Dendritic cell treated with granulocyte-macrophage colony-stimulating factor and Interleukin-4, amounts not matched to agents 40 ng/mL and 50 ng/mL, for 4 days (primary cell): Measurements from ENCODE around the gene KLRF1.

Experiments
- H3K27ac Mint-ChIP-seq: one replicate; pipeline ENCODE4 v1.8.0; 2022; ENCODE audit warnings: mild to moderate bottlenecking, mixed read lengths
- H3K27me3 Mint-ChIP-seq: one replicate; pipeline ENCODE4 v1.8.0; 2022; ENCODE audit warnings: mild to moderate bottlenecking, mixed read lengths
- H3K36me3 Mint-ChIP-seq: one replicate; pipeline ENCODE4 v1.8.0; 2022; ENCODE audit warnings: low read depth, mixed read lengths
- H3K4me1 Mint-ChIP-seq: one replicate; pipeline ENCODE4 v1.8.0; 2022; ENCODE audit warnings: low read depth, mixed read lengths
- H3K4me3 Mint-ChIP-seq: one replicate; pipeline ENCODE4 v1.8.0; 2022; ENCODE audit warnings: mild to moderate bottlenecking, moderate library complexity, mixed read lengths
- H3K9me3 Mint-ChIP-seq: one replicate; pipeline ENCODE4 v1.8.0; 2022; ENCODE audit warnings: mixed read lengths
- intact Hi-C: fragments of 100-400 bp; cut with micrococcal nuclease; formaldehyde crosslinking; loops from one replicate; pipeline ENCODE4 v1.15.0; 2022

KLRF1 gene

GRCh38 chr12:9796346-9796745 lies 30.9 kb upstream of the KLRF1 start:
- no peaks in the 10 kb centered on the region for H3K36me3 Mint-ChIP-seq
- no peak overlapping the region for H3K4me3 Mint-ChIP-seq
- intact Hi-C loops = loop anchor here (2.0 kb wide), 1 partner anchor 46 kb away; no protein-coding TSS in a partner anchor
- peaks cover 38% of the 10 kb centered on the region for H3K4me1 Mint-ChIP-seq
- H3K27me3 Mint-ChIP-seq = peaks cover 2% of the 10 kb centered on the region
- no peaks in the 10 kb centered on the region for H3K9me3 Mint-ChIP-seq
- peak overlapping the region; percentile 76 for H3K27ac Mint-ChIP-seq

DNA sequence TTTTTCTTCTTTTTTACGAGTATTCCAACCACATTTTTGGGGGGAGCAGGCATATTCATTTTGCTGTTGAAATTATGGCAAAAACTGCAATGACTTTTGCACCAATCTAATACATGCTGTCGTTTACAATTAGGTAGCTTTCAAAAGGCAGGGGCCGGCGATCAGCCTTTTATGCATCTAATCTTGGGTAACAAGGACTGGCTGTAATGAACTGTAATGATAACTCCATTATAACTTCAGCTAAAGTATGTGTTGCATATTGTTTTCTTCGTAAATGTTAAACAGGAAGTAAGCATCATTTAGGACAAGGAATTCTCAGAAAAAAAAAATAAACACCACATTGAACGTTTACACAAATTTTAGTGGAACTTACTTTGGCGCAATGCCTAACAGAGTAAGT lies 30.3 kb upstream of the KLRF1 start:
- H3K9me3 Mint-ChIP-seq = no peaks in the 10 kb centered on the region
- H3K4me3 Mint-ChIP-seq = peak overlapping the region; percentile 17
- H3K27me3 Mint-ChIP-seq = no peaks in the 10 kb centered on the region
- H3K36me3 Mint-ChIP-seq = no peaks in the 10 kb centered on the region
- intact Hi-C loops = loop anchor here (2.0 kb wide), 1 partner anchor 46 kb away; no protein-coding TSS in a partner anchor
- H3K27ac Mint-ChIP-seq = peak overlapping the region; percentile 76
- peaks cover 33% of the 10 kb centered on the region for H3K4me1 Mint-ChIP-seq

DNA sequence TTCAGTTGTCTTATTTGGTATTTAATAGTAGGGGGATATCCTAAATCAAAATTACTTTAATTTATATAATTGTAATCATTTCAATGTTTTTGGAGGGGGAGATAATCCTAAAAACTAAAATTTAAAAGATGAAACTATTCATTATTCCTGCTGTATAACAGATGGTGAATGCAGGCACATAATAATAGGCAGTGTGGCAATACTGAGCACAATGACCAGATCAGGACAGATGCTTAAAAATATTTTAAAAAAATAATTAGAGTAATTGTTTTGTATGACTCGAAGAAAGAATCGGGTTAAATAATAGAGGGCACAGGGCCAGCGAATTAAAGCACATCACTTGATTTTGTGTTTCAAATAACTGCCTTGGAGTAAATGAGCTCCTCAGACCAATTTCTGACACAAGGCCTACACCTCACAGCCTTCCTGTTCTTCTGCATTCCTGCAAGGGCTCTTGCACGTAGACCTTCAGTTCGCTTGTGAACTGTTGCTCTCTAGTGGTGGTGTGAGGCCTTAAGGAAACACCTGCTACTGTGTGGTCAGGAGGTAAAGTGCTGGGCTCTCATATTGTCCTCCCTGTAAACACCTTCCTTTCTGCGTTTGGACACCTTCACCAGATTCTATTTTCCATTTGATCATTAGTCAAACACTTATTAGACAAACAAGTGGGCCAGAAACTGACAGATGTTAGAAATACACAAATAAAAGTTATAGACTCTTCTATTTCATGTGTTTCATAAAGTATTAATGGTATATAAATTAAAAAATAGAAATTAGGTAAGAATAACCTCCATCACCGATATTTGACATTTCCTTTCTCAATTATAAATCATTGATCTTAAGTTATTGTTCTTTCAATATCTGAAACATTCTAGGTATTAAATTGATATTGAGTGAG lies 29.3 kb upstream of the KLRF1 start:
- H3K27ac Mint-ChIP-seq = peak overlapping the region; percentile 34
- H3K27me3 Mint-ChIP-seq = no peaks in the 10 kb centered on the region
- H3K4me1 Mint-ChIP-seq = peaks cover 28% of the 10 kb centered on the region
- no peaks in the 10 kb centered on the region for H3K36me3 Mint-ChIP-seq
- no peak overlapping the region for H3K4me3 Mint-ChIP-seq
- no peaks in the 10 kb centered on the region for H3K9me3 Mint-ChIP-seq
- intact Hi-C loops = loop anchor here (2.0 kb wide), 1 partner anchor 47 kb away; no protein-coding TSS in a partner anchor

GRCh38 chr12:9799961-9800360 lies 27.3 kb upstream of the KLRF1 start:
- Mint-ChIP-seq H3K4me1 (peaks cover 21% of the 10 kb centered on the region), H3K27ac (no peak overlapping the region), H3K4me3 (no peak overlapping the region), H3K9me3 (no peaks in the 10 kb centered on the region), H3K27me3 (no peaks in the 10 kb centered on the region), H3K36me3 (no peaks in the 10 kb centered on the region)
- intact Hi-C loops = no loop called here

GRCh38 chr12:9805883-9806282 lies 21.4 kb upstream of the KLRF1 start:
- Mint-ChIP-seq H3K27me3 (no peaks in the 10 kb centered on the region), H3K9me3 (no peaks in the 10 kb centered on the region), H3K4me3 (no peak overlapping the region), H3K27ac (no peak overlapping the region), H3K36me3 (no peaks in the 10 kb centered on the region), H3K4me1 (peaks cover 6% of the 10 kb centered on the region)
- intact Hi-C loops = loop anchor here (5.0 kb wide), 1 partner anchor 336 kb away; no protein-coding TSS in a partner anchor

- Mint-ChIP-seq H3K27me3 (no peaks in the 10 kb centered on the region), H3K36me3 (no peaks in the 10 kb centered on the region), H3K27ac (no peak overlapping the region), H3K4me1 (peaks cover 14% of the 10 kb centered on the region), H3K9me3 (no peaks in the 10 kb centered on the region), H3K4me3 (no peak overlapping the region)
- intact Hi-C loops = loop anchor here (5.0 kb wide), 1 partner anchor 336 kb away; no protein-coding TSS in a partner anchor
Observed at GRCh38 chr12:9806714-9807113, 20.6 kb upstream of the KLRF1 start.

DNA sequence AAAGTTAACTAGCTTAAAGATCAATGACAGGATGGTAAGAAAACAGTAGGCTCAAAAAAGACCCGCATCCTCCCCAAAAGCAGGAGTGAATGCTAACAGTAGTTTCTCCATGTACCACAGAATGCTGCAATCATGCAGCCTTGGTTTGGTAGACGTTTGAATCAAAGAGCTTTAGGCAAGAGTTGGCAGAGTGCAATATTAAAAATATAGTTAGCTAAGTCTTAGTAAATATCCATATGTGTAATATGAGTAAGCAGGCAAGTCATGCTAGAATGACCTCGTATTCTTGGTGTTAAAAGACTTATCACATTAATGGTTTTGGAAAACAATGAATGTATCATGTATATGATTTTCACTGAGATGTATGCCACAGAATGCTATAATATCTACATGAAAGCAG lies 18.8 kb upstream of the KLRF1 start:
- Mint-ChIP-seq H3K9me3 (no peaks in the 10 kb centered on the region), H3K27ac (no peak overlapping the region), H3K4me1 (peaks cover 21% of the 10 kb centered on the region), H3K4me3 (no peak overlapping the region), H3K36me3 (no peaks in the 10 kb centered on the region), H3K27me3 (no peaks in the 10 kb centered on the region)
- intact Hi-C loops = loop anchor here (5.0 kb wide), 1 partner anchor 334 kb away; no protein-coding TSS in a partner anchor

DNA sequence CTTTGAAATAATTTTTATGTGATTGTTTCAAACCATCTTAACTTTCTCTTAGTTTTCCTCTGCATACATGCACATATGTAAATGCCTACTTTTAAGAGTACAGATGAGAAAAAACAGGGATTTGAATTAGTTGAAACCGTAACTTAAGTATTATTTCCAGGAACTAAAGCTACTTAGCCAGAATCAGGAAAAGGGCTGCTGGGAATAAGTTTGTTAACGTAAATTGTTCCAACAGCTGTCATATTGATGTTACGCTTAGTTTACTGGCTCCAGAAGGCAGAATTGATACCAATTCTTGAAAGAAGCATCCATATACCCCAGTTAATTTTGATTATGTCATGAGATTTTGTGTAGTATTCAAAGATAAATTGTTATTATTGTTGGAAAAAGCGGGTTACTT lies 17.9 kb upstream of the KLRF1 start:
- Mint-ChIP-seq H3K27me3 (no peaks in the 10 kb centered on the region), H3K4me3 (no peak overlapping the region), H3K36me3 (no peaks in the 10 kb centered on the region), H3K9me3 (no peaks in the 10 kb centered on the region), H3K27ac (no peak overlapping the region), H3K4me1 (peaks cover 28% of the 10 kb centered on the region)
- intact Hi-C loops = loop anchor here (5.0 kb wide), 1 partner anchor 333 kb away; no protein-coding TSS in a partner anchor

DNA sequence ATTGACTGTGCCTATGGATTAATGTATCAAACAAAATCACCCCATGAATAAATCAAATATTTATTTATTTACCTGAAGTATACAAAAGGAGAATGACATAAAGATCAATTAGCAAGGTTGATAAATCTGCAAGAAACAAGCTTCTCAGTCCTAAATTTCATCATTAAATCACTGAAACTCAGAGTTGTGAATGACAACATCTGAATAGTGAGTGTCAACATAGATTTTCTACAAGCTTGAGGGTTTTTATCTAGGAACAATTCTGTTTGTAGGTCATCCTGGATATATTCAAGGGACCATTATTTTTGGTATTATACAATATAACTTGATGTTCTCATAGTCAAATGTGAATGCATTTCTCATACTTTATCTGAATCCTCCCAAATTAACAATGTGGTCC lies 17.4 kb upstream of the KLRF1 start:
- peaks cover 28% of the 10 kb centered on the region for H3K4me1 Mint-ChIP-seq
- no peaks in the 10 kb centered on the region for H3K36me3 Mint-ChIP-seq
- intact Hi-C loops = loop anchor here (5.0 to 10.0 kb wide), 3 partner anchors 57 to 332 kb away; partner anchors contain the start of genes CLEC1B and CLEC2B
- H3K27me3 Mint-ChIP-seq = no peaks in the 10 kb centered on the region
- no peaks in the 10 kb centered on the region for H3K9me3 Mint-ChIP-seq
- H3K4me3 Mint-ChIP-seq = no peak overlapping the region
- H3K27ac Mint-ChIP-seq = no peak overlapping the region

- Mint-ChIP-seq H3K9me3 (no peaks in the 10 kb centered on the region), H3K27me3 (no peaks in the 10 kb centered on the region), H3K4me1 (peaks cover 28% of the 10 kb centered on the region), H3K36me3 (no peaks in the 10 kb centered on the region), H3K4me3 (no peak overlapping the region), H3K27ac (peak overlapping the region; percentile 72)
- intact Hi-C loops = loop anchor here (5.0 to 10.0 kb wide), 2 partner anchors 57 to 184 kb away; partner anchors contain the start of genes CLEC1B and CLEC2B
Observed at GRCh38 chr12:9810671-9811070, 16.6 kb upstream of the KLRF1 start.

DNA sequence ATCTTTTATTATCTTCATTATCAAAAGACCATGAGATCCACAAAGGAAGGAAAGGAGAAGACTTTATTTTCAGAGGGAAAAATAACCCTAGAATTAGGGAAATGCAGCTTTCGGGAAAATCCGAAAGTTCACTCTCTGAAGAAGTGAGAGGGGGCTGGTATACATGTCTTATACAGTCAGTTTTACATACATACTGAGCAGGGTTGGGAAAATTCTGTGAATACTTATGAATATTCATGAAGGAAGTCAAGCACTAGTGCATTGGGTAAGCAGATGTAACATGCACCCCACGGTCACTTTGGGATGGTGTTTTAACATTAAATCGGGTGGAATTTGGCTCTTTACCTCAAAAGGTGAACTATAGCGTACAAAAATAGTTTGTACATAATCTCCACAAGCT lies 15.7 kb upstream of the KLRF1 start:
- intact Hi-C loops = loop anchor here (5.0 to 10.0 kb wide), 2 partner anchors 56 to 183 kb away; partner anchors contain the start of genes CLEC1B and CLEC2B
- peaks cover 28% of the 10 kb centered on the region for H3K4me1 Mint-ChIP-seq
- no peaks in the 10 kb centered on the region for H3K9me3 Mint-ChIP-seq
- H3K36me3 Mint-ChIP-seq = no peaks in the 10 kb centered on the region
- no peak overlapping the region for H3K4me3 Mint-ChIP-seq
- peak overlapping the region; percentile 72 for H3K27ac Mint-ChIP-seq
- H3K27me3 Mint-ChIP-seq = no peaks in the 10 kb centered on the region

- intact Hi-C loops = loop anchor here (1.0 to 10.0 kb wide), 4 partner anchors 53 to 181 kb away; partner anchors contain the start of genes CLEC1B and CLEC2B
- Mint-ChIP-seq H3K4me1 (peaks cover 28% of the 10 kb centered on the region), H3K27me3 (no peaks in the 10 kb centered on the region), H3K4me3 (peak overlapping the region; percentile 73), H3K27ac (peak overlapping the region; percentile 75), H3K9me3 (no peaks in the 10 kb centered on the region), H3K36me3 (no peaks in the 10 kb centered on the region)
Observed at GRCh38 chr12:9813821-9814798, 13.2 kb upstream of the KLRF1 start.

- Mint-ChIP-seq H3K27ac (no peak overlapping the region), H3K4me3 (no peak overlapping the region), H3K27me3 (peaks cover 3% of the 10 kb centered on the region), H3K36me3 (no peaks in the 10 kb centered on the region), H3K9me3 (no peaks in the 10 kb centered on the region), H3K4me1 (no peaks in the 10 kb centered on the region)
- intact Hi-C loops = no loop called here
Observed at GRCh38 chr12:9820281-9820930, 6.9 kb upstream of the KLRF1 start.
